Stimulated activated CD4-positive, alpha-beta T cell treated with anti-CD3 and anti-CD28 coated beads, TNF-alpha, amount 100 ng/mL, for 24 hours (primary cell): Measurements from ENCODE around the gene RERE.
"Not testable (repeated sequence)": the region's sequence is repeated elsewhere in the genome, so short reads cannot be mapped to it uniquely, and the experiment has no call there.

Experiments
- DNase-seq, 3 experiments: peaks; one replicate each; pipeline ENCODE4 v3.0.0-alpha.2; 2020; ENCODE audit warnings: low read depth in 3 of 3

RERE gene

GRCh38 chr1:8718850-8719361, 98.5 kb downstream of the RERE start:
- DNase-seq: no peak

DNA sequence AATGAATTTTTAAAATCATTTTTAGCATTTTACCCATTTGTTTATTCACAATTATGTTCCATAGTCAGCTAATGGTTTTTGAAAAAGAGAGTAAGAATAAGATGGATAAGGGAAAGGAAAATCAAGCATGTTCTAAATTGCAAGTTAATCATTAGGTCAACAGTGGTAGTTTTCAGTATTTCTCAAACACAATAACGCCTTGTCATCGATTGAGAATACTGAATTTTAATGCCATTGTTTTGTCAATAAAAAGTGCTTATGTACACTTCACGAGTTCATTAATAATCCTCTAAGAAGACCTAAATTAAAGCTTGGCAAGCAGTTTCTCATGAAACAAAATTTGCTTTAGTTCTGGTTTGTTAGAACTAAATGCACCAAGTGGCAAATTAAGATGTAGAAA, 100.3 kb downstream of the RERE start:
- DNase-seq: no peak

DNA sequence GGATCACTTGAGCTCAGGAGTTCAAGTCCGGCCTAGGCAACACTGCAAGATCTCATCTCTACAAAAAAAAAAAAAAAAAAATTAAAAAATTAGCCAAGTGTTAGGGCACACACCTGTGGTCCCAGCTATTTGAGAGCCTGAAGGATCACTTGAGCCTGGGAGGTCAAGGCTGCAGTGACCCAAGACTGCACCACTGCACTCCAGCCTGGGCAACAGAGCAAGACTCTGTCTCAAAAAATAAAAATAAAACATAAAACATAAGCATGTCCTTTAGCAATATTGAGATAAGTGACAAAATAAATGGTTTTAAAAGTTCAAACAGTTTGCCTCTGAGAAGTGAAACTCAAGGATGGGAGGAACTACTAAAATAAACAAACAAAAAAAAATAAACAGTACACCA, 101.2 kb downstream of the RERE start:
- DNase-seq: no peak

DNA sequence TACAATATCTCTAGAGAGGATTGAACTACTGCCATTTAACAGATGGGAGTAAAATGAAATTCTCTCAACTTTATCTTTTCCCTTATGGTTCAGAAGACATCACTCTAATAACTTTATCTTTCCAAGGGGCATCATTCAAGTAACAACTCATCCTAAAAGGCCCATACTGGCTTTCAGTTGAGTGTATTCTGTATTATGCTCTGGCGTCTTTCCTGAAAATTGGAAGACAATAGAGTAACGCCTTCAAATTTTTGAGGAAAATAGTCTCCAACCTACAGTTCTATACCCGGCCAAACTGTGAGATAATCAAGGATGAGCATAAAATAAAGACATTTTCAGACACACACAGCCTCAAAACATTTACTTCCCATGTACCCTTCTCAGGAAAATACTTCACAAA, 103.3 kb downstream of the RERE start:
- DNase-seq: no peak

DNA sequence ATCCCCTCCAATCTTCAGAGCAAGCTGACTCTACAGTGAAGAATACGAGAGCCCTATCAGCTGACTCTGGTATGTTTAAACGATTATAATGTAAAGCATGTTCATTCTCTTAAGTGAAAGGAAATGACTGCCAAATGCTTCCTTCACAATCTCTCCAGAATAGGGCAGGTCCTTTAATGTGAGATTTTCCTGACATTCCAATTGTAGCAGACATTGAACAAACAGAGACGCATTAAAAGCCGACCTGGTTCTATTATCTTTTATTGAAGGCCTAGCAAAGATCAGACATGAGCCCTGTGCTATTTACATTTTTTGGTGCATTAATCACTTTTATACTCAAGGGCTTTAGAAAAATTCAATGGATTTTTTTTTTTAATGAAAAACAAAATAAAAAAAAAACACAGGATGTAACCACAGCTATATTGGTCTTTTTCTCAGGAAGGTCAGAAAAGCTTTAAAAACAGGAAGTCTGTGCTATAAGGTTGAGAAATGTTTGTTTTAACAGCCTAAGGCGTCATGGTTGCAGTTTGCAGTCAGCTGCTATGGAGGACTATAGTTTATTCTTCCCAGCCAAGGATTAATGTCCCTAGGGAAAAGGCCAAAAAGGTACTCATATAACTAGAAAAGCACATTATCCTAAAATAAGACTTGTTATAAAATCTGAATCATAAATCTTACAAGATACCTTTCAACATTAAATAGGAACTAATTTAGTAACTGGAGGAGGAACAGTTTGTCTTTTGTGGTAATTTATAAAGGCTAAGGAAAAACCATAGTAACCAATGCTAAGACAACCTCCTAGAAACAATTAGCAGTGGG, 104.8 kb downstream of the RERE start:
- DNase-seq: no peak

GRCh38 chr1:8711873-8712412, 105.5 kb downstream of the RERE start:
- DNase-seq: no peak

GRCh38 chr1:8711151-8711550, 106.3 kb downstream of the RERE start:
- no peak for DNase-seq

DNA sequence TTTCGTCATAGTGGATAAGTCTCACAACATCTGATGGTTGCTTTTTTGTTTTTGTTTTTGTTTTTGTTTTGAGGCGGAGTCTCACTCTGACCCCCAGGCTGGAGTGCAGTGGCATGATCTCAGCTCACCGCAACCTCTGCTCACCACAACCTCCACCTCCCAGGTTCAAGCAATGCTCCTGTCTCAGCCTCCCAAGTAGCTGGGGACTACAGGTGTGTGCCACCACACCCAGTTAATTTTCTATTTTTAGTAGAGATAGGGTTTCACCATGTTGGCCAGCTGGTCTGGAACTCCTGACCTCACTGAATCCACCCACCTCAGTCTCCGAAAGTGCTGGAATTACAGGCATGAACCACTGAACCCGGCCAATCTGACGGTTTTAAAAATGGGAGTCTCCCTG, 109.2 kb downstream of the RERE start:
- no peak for DNase-seq

DNA sequence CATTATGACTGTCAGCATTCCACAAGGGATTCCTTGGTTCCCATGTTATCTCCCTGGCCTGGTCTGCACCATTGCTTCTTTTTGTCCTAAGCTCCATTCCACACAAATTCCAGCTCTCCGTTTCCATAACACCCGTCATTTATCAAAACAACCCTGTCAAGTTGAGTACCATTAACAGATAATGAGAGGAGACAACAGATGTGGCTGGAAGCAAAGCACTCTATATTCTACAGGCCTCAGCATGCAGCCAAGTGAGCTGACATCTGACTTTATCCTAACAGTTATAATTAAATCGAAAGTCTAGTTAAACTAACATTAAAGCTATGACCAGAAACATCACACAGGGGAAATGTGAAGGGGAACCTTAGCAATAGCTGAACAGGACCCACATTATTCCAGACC, 110.4 kb downstream of the RERE start:
- no peak for DNase-seq

GRCh38 chr1:8706291-8706690, 111.1 kb downstream of the RERE start:
- DNase-seq: no peak

DNA sequence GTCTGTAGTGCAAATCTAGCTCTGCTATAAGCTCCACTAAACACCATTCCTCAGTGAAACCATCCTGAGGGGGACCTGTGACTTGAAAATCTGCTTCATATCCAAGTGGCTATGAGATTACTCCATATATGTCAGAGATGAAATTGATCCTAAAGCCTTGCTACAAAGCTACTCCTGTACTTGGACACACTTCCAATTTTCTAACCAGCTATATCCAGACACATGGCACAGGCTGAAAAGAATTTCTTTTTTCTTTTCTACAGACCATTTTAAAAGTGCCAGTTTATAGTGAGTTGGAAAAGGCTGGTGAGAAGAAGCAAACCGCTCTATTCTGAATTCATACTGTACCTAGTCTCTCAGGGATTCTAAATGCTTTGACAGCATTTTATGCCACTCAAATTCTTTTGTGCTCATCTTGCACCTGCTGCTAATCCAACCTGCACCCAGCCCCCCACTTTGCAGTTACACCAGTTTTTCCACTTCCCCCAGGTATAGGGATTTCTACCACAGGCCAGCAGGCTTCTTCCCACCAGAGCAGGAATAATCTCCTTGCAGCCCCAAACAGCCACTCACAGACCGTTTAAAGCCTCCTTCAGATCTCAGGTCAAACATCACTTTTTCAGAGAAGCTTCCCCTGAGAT, 112.5 kb downstream of the RERE start:
- no peak for DNase-seq

GRCh38 chr1:8702850-8703810, 114.3 kb downstream of the RERE start:
- peak; percentile 10 to 62 (median 35) for DNase-seq

- DNase-seq: no peak
Observed at GRCh38 chr1:8702472-8702849, 115.0 kb downstream of the RERE start.

DNA sequence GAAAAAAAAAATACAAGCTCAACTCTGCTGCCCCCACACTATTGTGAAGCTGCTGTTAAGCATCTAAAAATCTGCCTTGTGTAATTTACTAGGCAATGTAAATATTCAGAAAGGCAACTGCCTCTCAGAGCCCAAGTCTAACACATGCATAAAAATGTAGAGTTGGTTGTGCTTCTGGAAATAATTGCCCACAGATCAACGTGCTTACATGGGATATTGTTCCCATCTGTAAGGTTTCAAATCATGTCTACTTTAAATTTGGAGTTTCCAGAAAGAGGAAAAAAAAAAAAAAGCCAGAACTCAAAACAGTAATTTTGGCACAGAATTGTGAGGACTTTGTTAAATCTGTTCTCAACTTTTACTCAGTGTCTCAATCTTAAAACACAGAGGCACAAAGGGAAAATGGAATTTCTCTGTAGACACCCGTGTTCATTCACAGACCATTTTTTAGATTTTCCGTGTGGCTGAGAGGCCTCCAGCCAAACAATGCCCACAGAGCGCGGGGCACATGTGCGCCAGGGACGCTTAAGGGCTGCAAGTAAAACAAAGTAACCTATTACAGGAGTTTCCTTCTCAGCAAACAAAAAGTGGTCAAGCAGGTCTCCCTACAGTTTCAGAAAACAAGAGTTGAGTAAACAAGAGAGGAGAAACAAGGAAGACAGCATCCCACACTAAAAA, 115.5 kb downstream of the RERE start:
- DNase-seq: peak in 1 of 3 experiments; percentile 9

GRCh38 chr1:8699679-8700078, 117.8 kb downstream of the RERE start:
- no peak for DNase-seq

DNA sequence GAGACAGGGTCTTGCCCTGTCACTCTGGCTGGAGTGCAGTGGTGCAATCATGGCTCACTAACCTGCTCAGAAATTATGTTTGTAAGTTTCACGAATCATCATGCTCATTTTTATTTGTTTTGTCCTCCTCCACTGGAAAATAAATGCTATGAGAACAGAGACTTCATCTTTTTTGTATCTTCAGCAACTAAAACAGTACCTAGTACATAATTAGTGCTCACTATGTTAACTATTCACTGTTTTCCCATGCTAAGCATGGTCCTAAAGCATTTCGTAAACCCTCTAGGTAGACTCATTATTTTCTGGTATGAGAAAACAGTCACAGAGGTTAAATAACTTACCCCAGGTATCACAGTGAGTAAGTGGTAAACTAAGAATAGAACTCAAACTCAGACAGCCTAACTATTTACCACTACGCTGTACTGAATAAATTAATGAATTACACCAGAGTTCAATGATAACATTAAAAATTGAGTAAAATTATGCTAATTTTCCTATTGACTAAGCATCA, 118.4 kb downstream of the RERE start:
- DNase-seq: no peak

GRCh38 chr1:8698012-8698630, 119.3 kb downstream of the RERE start:
- no peak for DNase-seq

DNA sequence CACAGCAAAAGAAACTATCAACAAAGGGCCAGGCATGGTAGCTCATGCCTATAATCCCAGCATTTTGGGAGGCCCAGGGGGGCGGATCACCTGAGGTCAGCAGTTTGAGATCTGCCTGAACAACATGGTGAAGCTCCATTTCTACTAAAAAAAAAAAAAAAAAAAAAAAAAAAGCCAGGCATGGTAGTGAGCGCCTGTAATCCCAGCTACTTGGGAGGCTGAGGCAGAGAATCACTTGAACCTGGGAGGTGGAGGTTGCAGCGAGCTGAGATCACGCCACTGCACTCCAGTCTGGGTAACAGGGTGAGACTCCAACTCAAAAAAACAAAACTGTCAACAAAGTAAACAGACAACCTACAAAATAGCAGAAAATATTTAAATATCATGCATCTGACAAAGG, 122.0 kb downstream of the RERE start:
- not testable (repeated sequence) for DNase-seq

DNA sequence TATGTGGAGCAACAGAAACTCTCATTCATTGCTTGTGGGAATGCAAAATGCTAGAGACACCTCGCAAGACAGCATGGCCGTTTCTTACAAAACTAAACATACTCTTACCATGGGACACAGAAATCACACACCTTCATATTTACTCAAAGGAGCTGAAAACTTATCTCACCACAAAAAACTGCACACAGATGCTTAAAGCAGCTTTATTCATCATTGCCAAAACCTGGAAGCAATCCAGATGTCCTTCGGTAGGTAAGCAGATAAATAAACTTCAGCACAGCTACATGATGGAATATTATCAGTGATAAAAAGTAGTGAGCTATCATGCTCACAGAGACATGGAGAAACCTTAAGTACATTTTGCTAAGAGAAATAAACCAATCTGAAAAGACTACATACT, 124.3 kb downstream of the RERE start:
- DNase-seq: no peak

GRCh38 chr1:8691662-8692061, 125.8 kb downstream of the RERE start:
- no peak for DNase-seq

- DNase-seq: no peak
Observed at GRCh38 chr1:8690253-8690525, 127.3 kb downstream of the RERE start.
